Liver (tissue), 9 donors: Measurements from ENCODE around the gene PLEKHA7. TPM values are rescaled to one million over a fixed set of nuclear protein-coding genes. Genes with fewer than 3 reads are reported as not detected.

ENCODE experiments used
- DNase-seq: peaks from one replicate; pipeline ENCODE4 v3.0.0-alpha.2; 2017; ENCODE audit warnings: low spot score
- H3K27ac ChIP-seq, 2 donors: one replicate each; pipeline ENCODE4 v1.7.0; 2013; ENCODE audit warnings: inconsistent platforms in 2 of 2, low read length in 2 of 2, control low read depth in 1 of 2, low read depth in 1 of 2, mild to moderate bottlenecking in 1 of 2
- H3K27me3 ChIP-seq, 4 donors: one replicate each; pipeline versions ENCODE4 v1.6.1 to v1.7.0; 2013; ENCODE audit warnings: low read length in 3 of 4, inconsistent platforms in 1 of 4, mild to moderate bottlenecking in 1 of 4, moderate library complexity in 1 of 4; ENCODE audit not compliant: control insufficient read depth in 4 of 4, insufficient read depth in 4 of 4
- H3K36me3 ChIP-seq, 4 donors: one replicate each; pipeline versions ENCODE4 v1.6.1 to v1.7.0; 2013; ENCODE audit warnings: low read length in 3 of 4, mild to moderate bottlenecking in 3 of 4, low read depth in 1 of 4, moderate library complexity in 1 of 4; ENCODE audit not compliant: control insufficient read depth in 4 of 4, insufficient read depth in 3 of 4
- H3K4me1 ChIP-seq, 4 donors: one replicate each; pipeline versions ENCODE4 v1.6.1 to v1.7.0; 2013; ENCODE audit warnings: low read length in 3 of 4, mild to moderate bottlenecking in 3 of 4, moderate library complexity in 1 of 4; ENCODE audit not compliant: control insufficient read depth in 4 of 4, insufficient read depth in 4 of 4
- H3K4me3 ChIP-seq, 3 donors: one replicate each; pipeline versions ENCODE4 v1.6.1 to v1.7.0; 2013; ENCODE audit warnings: low read length in 3 of 3, control low read depth in 1 of 3, low read depth in 1 of 3, mild to moderate bottlenecking in 1 of 3
- H3K9ac ChIP-seq, 2 donors: one replicate each; pipeline ENCODE4 v1.7.0; 2013; ENCODE audit warnings: low read length in 2 of 2, mild to moderate bottlenecking in 2 of 2, moderate library complexity in 2 of 2, control low read depth in 1 of 2, low read depth in 1 of 2
- H3K9me3 ChIP-seq, 4 donors: one replicate each; pipeline versions ENCODE4 v1.6.1 to v1.7.0; 2013; ENCODE audit warnings: low read length in 3 of 4; ENCODE audit not compliant: control insufficient read depth in 4 of 4
- ATF3 ChIP-seq: IDR thresholded peaks from 2 replicates; pipeline ENCODE4 v1.6.1; 2016; ENCODE audit warnings: antibody characterized with exemption
- EGR1 ChIP-seq, 2 donors: IDR thresholded peaks; 2 replicates each; pipeline ENCODE4 v1.6.1; 2016 to 2018; ENCODE audit warnings: antibody characterized with exemption in 2 of 2, low read depth in 2 of 2
- FOXA2 ChIP-seq: IDR thresholded peaks from 2 replicates; pipeline ENCODE4 v1.6.1; 2016; ENCODE audit warnings: antibody characterized with exemption
- HNF4A ChIP-seq, 2 donors: conservative IDR thresholded peaks; 2 replicates each; pipeline ENCODE4 v1.6.1; 2016; ENCODE audit warnings: antibody characterized with exemption in 2 of 2, mild to moderate bottlenecking in 2 of 2
- HNF4G ChIP-seq: IDR thresholded peaks from 2 replicates; pipeline ENCODE4 v1.6.1; 2016; ENCODE audit warnings: antibody characterized with exemption
- MAX ChIP-seq: IDR thresholded peaks from 2 replicates; pipeline ENCODE4 v1.6.1; 2016; ENCODE audit warnings: antibody characterized with exemption
- NR2F2 ChIP-seq: IDR thresholded peaks from 2 replicates; pipeline ENCODE4 v1.6.1; 2016; ENCODE audit warnings: antibody characterized with exemption
- RAD21 ChIP-seq, 2 donors: IDR thresholded peaks; 2 replicates each; pipeline ENCODE4 v1.6.1; 2016; ENCODE audit warnings: antibody characterized with exemption in 2 of 2, mild to moderate bottlenecking in 2 of 2
- REST ChIP-seq: IDR thresholded peaks from 2 replicates; pipeline ENCODE4 v1.6.1; 2016; ENCODE audit warnings: antibody characterized with exemption, mild to moderate bottlenecking
- RXRA ChIP-seq, 2 donors: IDR thresholded peaks; 2 replicates each; pipeline ENCODE4 v1.6.1; 2017 to 2018; ENCODE audit warnings: antibody characterized with exemption in 2 of 2, mild to moderate bottlenecking in 1 of 2
- SP1 ChIP-seq: IDR thresholded peaks from 2 replicates; pipeline ENCODE4 v1.6.1; 2018; ENCODE audit warnings: antibody characterized with exemption, mild to moderate bottlenecking
- TAF1 ChIP-seq: conservative IDR thresholded peaks from 2 replicates; pipeline ENCODE4 v1.6.1; 2016; ENCODE audit warnings: antibody characterized with exemption, mild to moderate bottlenecking
- YY1 ChIP-seq: IDR thresholded peaks from 2 replicates; pipeline ENCODE4 v1.6.1; 2016; ENCODE audit warnings: antibody characterized with exemption, mild to moderate bottlenecking
- WGBS: extraction: QIAGEN DNeasy Blood & Tissue Kit; methylation state at CpG from one replicate; pipeline ENCODE4 v1.1.7; 2013; 5-methylcytosine and 5-hydroxymethylcytosine counted together
- polyA plus RNA-seq, 2 donors: library from polyadenylated mRNA; stranded (reverse) in 1 of 2; unstranded in 1 of 2; fragments of 200-250 nt in 1 of 2; fragments of >200 nt in 1 of 2; fragmentation: Nextera tagmentation in 1 of 2; extraction: Ambion mirVana in 1 of 2; gene quantifications; one replicate each; pipeline versions ENCODE4 v1.2.1 to v1.2.3, GENCODE V29; 2013 to 2015
- total RNA-seq, 2 donors: library from RNA; depleted of rRNA; stranded (reverse); fragments of >200 nt; gene quantifications; one replicate each; pipeline ENCODE4 v1.2.3, GENCODE V29; 2014
- donor health status: healthy.
- donor health status: healthy.
- donor health status: healthy.
- donor health status: healthy.
- donor health status: healthy.

The PLEKHA7 gene
- total and polyA plus RNA-seq, 4 donors, result 6.1 to 28.8 (median 8.5) TPM

DNA sequence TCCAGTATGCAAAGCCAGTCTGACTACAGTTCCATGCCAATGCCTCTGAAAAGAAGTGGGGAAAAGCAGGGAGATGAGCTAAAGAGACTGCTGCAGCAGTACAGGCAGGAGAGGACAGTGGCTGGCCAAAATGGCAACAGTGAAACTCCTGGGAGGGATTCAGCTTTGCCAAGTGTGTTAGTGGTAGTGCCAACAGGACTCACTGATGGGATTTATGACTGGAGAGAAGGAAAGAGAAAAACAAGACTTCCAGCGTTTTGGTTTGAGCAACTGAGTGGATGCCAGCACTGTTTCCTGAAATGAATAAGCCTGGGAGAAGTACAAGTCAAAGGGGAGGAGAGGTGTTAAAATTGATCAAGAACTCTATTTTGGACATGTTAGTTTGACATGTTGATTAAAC is 80.9 kb downstream of the PLEKHA7 start:
- H3K27ac ChIP-seq, result no peak overlapping the region

DNA sequence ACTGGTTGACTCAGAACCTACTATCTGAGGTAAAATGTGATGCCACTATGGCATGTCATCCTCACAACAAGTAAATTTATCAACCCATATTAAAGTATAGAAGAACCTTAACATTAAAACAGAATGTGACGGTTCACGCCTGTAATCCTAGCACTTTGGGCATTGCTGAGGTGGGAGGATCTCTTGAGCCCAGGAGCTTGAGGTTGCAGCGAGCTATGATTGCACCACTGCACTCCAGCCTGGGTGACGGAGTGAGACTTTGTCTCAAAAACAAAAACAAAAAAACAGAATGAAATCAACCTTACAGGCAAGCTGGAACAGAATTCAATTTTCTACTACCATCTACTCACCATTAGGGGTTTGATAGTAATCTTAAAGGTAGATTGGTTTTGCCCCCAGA is 86.2 kb downstream of the PLEKHA7 start:
- peaks cover 15 to 28% (median 20%) of the 10 kb centered on the region in 4 donors for H3K4me1 ChIP-seq
- no peaks in the 10 kb centered on the region for H3K27me3 ChIP-seq
- H3K36me3 ChIP-seq, result no peaks in the 10 kb centered on the region
- H3K4me3 ChIP-seq, result no peak overlapping the region
- no peaks in the 10 kb centered on the region for H3K9me3 ChIP-seq
- no peak overlapping the region for H3K27ac ChIP-seq
- no peak for TF ChIP-seq TAF1
- TF ChIP-seq SP1, result no peak
- TF ChIP-seq NR2F2, result no peak
- TF ChIP-seq RAD21 (IDR thresholded peaks at IDR 0.05), result no peak
- no peak for TF ChIP-seq REST
- TF ChIP-seq YY1, result no peak
- no peak for TF ChIP-seq ATF3
- TF ChIP-seq MAX, result no peak
- TF ChIP-seq RXRA (IDR thresholded peaks at IDR 0.05), result no peak
- H3K9ac ChIP-seq, result no peak overlapping the region
- 89% methylated on average over 4 of the region's 4 CpGs for WGBS
- DNase-seq, result no peak

More for the DNA sequence above, 80.9 kb downstream of the PLEKHA7 start:
- no peak for DNase-seq
- WGBS, result 76% methylated on average over 1 of the region's 1 CpG
- Histone ChIP-seq H3K4me1 (peaks cover 7 to 20% (median 16%) of the 10 kb centered on the region in 4 donors), H3K9ac (no peak overlapping the region), H3K36me3 (no peaks in the 10 kb centered on the region), H3K9me3 (no peaks in the 10 kb centered on the region), H3K4me3 (no peak overlapping the region), H3K27me3 (no peaks in the 10 kb centered on the region)
- TF ChIP-seq MAX, result no peak
- no peak for TF ChIP-seq EGR1 (IDR thresholded peaks at IDR 0.05; ENCODE audit: low read depth in 2 of 2)
- no peak for TF ChIP-seq RAD21 (IDR thresholded peaks at IDR 0.05)

DNA sequence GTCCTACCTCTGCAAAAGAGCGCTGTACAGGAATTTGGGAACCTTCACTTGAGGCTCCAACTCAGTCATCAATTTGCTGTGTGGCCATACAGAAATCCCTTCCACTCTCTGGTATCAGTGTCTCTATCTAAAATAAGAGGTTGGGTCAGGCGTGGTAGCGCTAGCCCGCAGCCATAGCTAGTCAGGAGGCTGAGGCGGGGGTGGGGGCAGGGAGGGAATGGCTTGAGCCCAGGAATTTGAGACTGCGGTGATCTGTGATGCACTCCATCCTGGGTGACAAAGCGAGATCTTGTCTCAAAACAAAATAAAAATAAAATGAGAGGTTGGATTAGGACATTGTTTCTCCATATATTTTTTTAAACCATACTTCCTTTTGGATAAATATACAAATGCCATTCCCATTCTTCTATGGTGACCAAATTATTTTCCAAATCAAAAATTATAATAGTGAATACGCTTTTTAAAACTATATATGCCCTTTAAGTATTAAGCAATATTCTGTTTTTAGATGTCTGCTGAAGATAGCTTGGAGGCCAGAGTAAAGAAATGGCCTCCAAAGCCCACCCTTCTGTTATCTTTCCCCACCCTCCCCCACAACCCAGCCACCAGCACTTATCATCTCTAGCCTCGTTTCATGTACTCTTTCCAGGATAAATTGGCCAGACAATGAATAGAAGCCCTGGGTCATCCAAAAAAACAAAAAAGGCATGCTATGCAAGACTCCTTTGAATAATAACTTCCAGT is 87.2 kb downstream of the PLEKHA7 start:
- no peaks in the 10 kb centered on the region for H3K27me3 ChIP-seq
- H3K4me3 ChIP-seq, result no peak overlapping the region
- H3K9ac ChIP-seq, result no peak overlapping the region
- no peaks in the 10 kb centered on the region for H3K9me3 ChIP-seq
- no peak for DNase-seq
- no peak for TF ChIP-seq HNF4A (conservative IDR thresholded peaks at IDR 0.05)
- no peak for TF ChIP-seq FOXA2
- TF ChIP-seq REST, result no peak
- TF ChIP-seq TAF1, result no peak
- no peak for TF ChIP-seq HNF4G
- no peak for TF ChIP-seq RXRA (IDR thresholded peaks at IDR 0.05)
- H3K4me1 ChIP-seq, result peaks cover 15 to 28% (median 20%) of the 10 kb centered on the region in 4 donors
- H3K36me3 ChIP-seq, result no peaks in the 10 kb centered on the region
- no peak overlapping the region for H3K27ac ChIP-seq
- WGBS, result 87% methylated on average over 9 of the region's 9 CpGs
